HepG2 (cell line): Measurements from ENCODE around the gene CPHXL2. TPM values are rescaled to one million over a fixed set of nuclear protein-coding genes. Genes with fewer than 3 reads are reported as not detected.

Experiments used
- HMG20A ChIP-seq: IDR thresholded peaks from 2 replicates; pipeline ENCODE4 v1.6.1; 2016; ENCODE audit warnings: borderline replicate concordance
- HOXA3 ChIP-seq: sonication (generic); formaldehyde crosslinking; IDR thresholded peaks from 2 replicates; pipeline ENCODE4 v1.5.0; 2020; ENCODE audit warnings: missing genetic modification reagents
- MED13 ChIP-seq: sonication (generic); formaldehyde crosslinking; IDR thresholded peaks from 2 replicates; pipeline ENCODE4 v1.5.0; 2020; ENCODE audit warnings: missing genetic modification reagents
- SNAPC5 ChIP-seq: sonication (generic); formaldehyde crosslinking; IDR thresholded peaks from 2 replicates; pipeline ENCODE4 v1.8.1; 2023; ENCODE audit warnings: mild to moderate bottlenecking, missing genetic modification reagents, borderline replicate concordance
- SP140L ChIP-seq: sonication (generic); formaldehyde crosslinking; IDR thresholded peaks from 2 replicates; pipeline ENCODE4 v1.4.0; 2020; ENCODE audit warnings: missing genetic modification reagents, borderline replicate concordance
- ZNF280D ChIP-seq: sonication (generic); formaldehyde crosslinking; IDR thresholded peaks from 2 replicates; pipeline ENCODE4 v1.5.1; 2020; ENCODE audit warnings: mild to moderate bottlenecking, missing genetic modification reagents
- ZNF333 ChIP-seq: sonication (generic); formaldehyde crosslinking; IDR thresholded peaks from 2 replicates; pipeline ENCODE4 v1.4.0; 2020; ENCODE audit warnings: mild to moderate bottlenecking, missing genetic modification reagents, borderline replicate concordance
- ZNF503 ChIP-seq: sonication (generic); formaldehyde crosslinking; IDR thresholded peaks from 2 replicates; pipeline ENCODE4 v1.4.0; 2020; ENCODE audit warnings: missing genetic modification reagents
- ZNF616 ChIP-seq: sonication (generic); formaldehyde crosslinking; IDR thresholded peaks from 2 replicates; pipeline ENCODE4 v1.5.0; 2020; ENCODE audit warnings: low read depth, mild to moderate bottlenecking, missing genetic modification reagents
- ZNF629 ChIP-seq: sonication (generic); formaldehyde crosslinking; conservative IDR thresholded peaks from 2 replicates; pipeline ENCODE4 v1.5.0; 2020; ENCODE audit warnings: missing genetic modification reagents
- polyA plus RNA-seq, 8 experiments: library from polyadenylated mRNA; depleted of rRNA in 3 of 8; stranded (reverse) in 7 of 8; unstranded in 1 of 8; fragments of >200 nt; fragmentation: Illumina TruSeq in 4 of 8; extraction: Trizol in 4 of 8; gene quantifications; 2 replicates each; pipeline versions ENCODE4 v1.2.1 to v1.2.3, GENCODE V29; 2011 to 2016; ENCODE audit warnings: low read depth in 4 of 8, missing spikeins in 1 of 8, mixed read lengths in 1 of 8; ENCODE audit not compliant: insufficient read depth in 1 of 8
- total RNA-seq, 5 experiments: library from RNA; depleted of rRNA; stranded (reverse); fragments of >200 nt; fragmentation: Illumina TruSeq; extraction: Trizol; gene quantifications; 2 replicates each; pipeline ENCODE4 v1.2.3, GENCODE V29; 2016; ENCODE audit warnings: low read depth in 1 of 5
- TF ChIP-seq, protein P1 (sequence below): sonication (generic); formaldehyde crosslinking; IDR thresholded peaks from 2 replicates; pipeline ENCODE4 v1.4.0; 2020; ENCODE audit warnings: missing genetic modification reagents
- TF ChIP-seq, protein P2 (sequence below): sonication (generic); formaldehyde crosslinking; IDR thresholded peaks from 2 replicates; pipeline ENCODE4 v1.4.0; 2020; ENCODE audit warnings: missing genetic modification reagents

CPHXL2 gene
- total and polyA plus RNA-seq, 2 of the 13 experiments (the other 11 are each of a cell fraction or from before 2014, with no cell fraction given) = not detected

GRCh38 chr16:75622761-75623605 is 53.8 kb downstream of the CPHXL2 start, which contains the start of gene ADAT1 (continued):
- TF ChIP-seq MED13 (CRISPR knock-in tag) (no peak; the same call in 1 of the 2 replicates), SP140L (CRISPR knock-in tag) (no peak), ZNF280D (0 out of 2 replicates have a peak, but pooled peaks have one; percentile 20), HMG20A (CRISPR knock-in tag) (no peak), ZNF333 (CRISPR knock-in tag) (no peak), ZNF503 (CRISPR knock-in tag) (0 out of 2 replicates have a peak, but pooled peaks have one; percentile 19), ZNF629 (0 out of 2 replicates have a peak, but pooled peaks have one; percentile 11), HOXA3 (CRISPR knock-in tag) (peak; percentile 98), ZNF616 (CRISPR knock-in tag) (no peak), SNAPC5 (CRISPR knock-in tag) (no peak)
- TF ChIP-seq, protein P1, sequence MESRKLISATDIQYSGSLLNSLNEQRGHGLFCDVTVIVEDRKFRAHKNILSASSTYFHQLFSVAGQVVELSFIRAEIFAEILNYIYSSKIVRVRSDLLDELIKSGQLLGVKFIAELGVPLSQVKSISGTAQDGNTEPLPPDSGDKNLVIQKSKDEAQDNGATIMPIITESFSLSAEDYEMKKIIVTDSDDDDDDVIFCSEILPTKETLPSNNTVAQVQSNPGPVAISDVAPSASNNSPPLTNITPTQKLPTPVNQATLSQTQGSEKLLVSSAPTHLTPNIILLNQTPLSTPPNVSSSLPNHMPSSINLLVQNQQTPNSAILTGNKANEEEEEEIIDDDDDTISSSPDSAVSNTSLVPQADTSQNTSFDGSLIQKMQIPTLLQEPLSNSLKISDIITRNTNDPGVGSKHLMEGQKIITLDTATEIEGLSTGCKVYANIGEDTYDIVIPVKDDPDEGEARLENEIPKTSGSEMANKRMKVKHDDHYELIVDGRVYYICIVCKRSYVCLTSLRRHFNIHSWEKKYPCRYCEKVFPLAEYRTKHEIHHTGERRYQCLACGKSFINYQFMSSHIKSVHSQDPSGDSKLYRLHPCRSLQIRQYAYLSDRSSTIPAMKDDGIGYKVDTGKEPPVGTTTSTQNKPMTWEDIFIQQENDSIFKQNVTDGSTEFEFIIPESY (CRISPR knock-in tag) = no peak
- TF ChIP-seq, protein P2, sequence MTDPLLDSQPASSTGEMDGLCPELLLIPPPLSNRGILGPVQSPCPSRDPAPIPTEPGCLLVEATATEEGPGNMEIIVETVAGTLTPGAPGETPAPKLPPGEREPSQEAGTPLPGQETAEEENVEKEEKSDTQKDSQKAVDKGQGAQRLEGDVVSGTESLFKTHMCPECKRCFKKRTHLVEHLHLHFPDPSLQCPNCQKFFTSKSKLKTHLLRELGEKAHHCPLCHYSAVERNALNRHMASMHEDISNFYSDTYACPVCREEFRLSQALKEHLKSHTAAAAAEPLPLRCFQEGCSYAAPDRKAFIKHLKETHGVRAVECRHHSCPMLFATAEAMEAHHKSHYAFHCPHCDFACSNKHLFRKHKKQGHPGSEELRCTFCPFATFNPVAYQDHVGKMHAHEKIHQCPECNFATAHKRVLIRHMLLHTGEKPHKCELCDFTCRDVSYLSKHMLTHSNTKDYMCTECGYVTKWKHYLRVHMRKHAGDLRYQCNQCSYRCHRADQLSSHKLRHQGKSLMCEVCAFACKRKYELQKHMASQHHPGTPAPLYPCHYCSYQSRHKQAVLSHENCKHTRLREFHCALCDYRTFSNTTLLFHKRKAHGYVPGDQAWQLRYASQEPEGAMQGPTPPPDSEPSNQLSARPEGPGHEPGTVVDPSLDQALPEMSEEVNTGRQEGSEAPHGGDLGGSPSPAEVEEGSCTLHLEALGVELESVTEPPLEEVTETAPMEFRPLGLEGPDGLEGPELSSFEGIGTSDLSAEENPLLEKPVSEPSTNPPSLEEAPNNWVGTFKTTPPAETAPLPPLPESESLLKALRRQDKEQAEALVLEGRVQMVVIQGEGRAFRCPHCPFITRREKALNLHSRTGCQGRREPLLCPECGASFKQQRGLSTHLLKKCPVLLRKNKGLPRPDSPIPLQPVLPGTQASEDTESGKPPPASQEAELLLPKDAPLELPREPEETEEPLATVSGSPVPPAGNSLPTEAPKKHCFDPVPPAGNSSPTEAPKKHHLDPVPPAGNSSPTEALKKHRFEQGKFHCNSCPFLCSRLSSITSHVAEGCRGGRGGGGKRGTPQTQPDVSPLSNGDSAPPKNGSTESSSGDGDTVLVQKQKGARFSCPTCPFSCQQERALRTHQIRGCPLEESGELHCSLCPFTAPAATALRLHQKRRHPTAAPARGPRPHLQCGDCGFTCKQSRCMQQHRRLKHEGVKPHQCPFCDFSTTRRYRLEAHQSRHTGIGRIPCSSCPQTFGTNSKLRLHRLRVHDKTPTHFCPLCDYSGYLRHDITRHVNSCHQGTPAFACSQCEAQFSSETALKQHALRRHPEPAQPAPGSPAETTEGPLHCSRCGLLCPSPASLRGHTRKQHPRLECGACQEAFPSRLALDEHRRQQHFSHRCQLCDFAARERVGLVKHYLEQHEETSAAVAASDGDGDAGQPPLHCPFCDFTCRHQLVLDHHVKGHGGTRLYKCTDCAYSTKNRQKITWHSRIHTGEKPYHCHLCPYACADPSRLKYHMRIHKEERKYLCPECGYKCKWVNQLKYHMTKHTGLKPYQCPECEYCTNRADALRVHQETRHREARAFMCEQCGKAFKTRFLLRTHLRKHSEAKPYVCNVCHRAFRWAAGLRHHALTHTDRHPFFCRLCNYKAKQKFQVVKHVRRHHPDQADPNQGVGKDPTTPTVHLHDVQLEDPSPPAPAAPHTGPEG (CRISPR knock-in tag) = no peak
